Measurements from ENCODE around the gene OTUB2.

- TF ChIP-seq CTCF (IDR thresholded peaks at IDR 0.05) = no peak
- TF ChIP-seq POLR2A (IDR thresholded peaks at IDR 0.05) = no peak
Observed at GRCh38 chr14:94019329-94019728, 6.8 kb upstream of the OTUB2 start.

All from lower leg skin (tissue), 3 donors.